ENCODE data around the gene OR2AJ1.

Gene OR2AJ1

GRCh38 chr1:247953408-247953807 is 28.7 kb downstream of the OR2AJ1 start:
- Histone ChIP-seq H3K27ac (ENCODE audit: insufficient read depth, low read depth, low read length, poor library complexity, severe bottlenecking) (no peak overlapping the region), H3K4me3 (ENCODE audit: insufficient read depth, low read depth, low read length) (no peak overlapping the region), H3K4me1 (ENCODE audit: control insufficient read depth, insufficient read depth, low read length) (no peaks in the 10 kb centered on the region), H3K27me3 (ENCODE audit: control insufficient read depth, insufficient read depth, low read length, poor library complexity, severe bottlenecking) (no peaks in the 10 kb centered on the region), H3K9me3 (ENCODE audit: control insufficient read depth, low read length) (peaks cover 5% of the 10 kb centered on the region), H3K36me3 (ENCODE audit: control insufficient read depth, insufficient read depth, low read length) (no peaks in the 10 kb centered on the region)
- whole genome bisulfite sequencing, 2 experiments = 80 to 82% methylated on average over 1 of the region's 1 CpG

- H3K27me3 ChIP-seq (ENCODE audit: control insufficient read depth, insufficient read depth, low read length, poor library complexity, severe bottlenecking) = no peaks in the 10 kb centered on the region
- no peaks in the 10 kb centered on the region for H3K4me1 ChIP-seq (ENCODE audit: control insufficient read depth, insufficient read depth, low read length)
- 24 to 35% methylated on average over 3 of the region's 3 CpGs for WGBS, 2 experiments
- H3K9me3 ChIP-seq (ENCODE audit: control insufficient read depth, low read length) = peaks cover 3% of the 10 kb centered on the region
- H3K4me3 ChIP-seq (ENCODE audit: insufficient read depth, low read depth, low read length) = no peak overlapping the region
- H3K36me3 ChIP-seq (ENCODE audit: control insufficient read depth, insufficient read depth, low read length) = no peaks in the 10 kb centered on the region
- H3K27ac ChIP-seq (ENCODE audit: insufficient read depth, low read depth, low read length, poor library complexity, severe bottlenecking) = no peak overlapping the region
These were observed 37.1 kb downstream of the OR2AJ1 start for GRCh38 chr1:247961791-247962190.

- Histone ChIP-seq H3K36me3 (ENCODE audit: control insufficient read depth, insufficient read depth, low read length) (no peaks in the 10 kb centered on the region), H3K27ac (ENCODE audit: insufficient read depth, low read depth, low read length, poor library complexity, severe bottlenecking) (no peak overlapping the region), H3K4me3 (ENCODE audit: insufficient read depth, low read depth, low read length) (no peak overlapping the region), H3K9me3 (ENCODE audit: control insufficient read depth, low read length) (peaks cover 3% of the 10 kb centered on the region), H3K27me3 (ENCODE audit: control insufficient read depth, insufficient read depth, low read length, poor library complexity, severe bottlenecking) (no peaks in the 10 kb centered on the region), H3K4me1 (ENCODE audit: control insufficient read depth, insufficient read depth, low read length) (no peaks in the 10 kb centered on the region)
- 72 to 73% methylated on average over 4 of the region's 4 CpGs for WGBS, 2 experiments
These were observed 38.4 kb downstream of the OR2AJ1 start for GRCh38 chr1:247962911-247963588.

- Histone ChIP-seq H3K4me1 (ENCODE audit: control insufficient read depth, insufficient read depth, low read length) (no peaks in the 10 kb centered on the region), H3K4me3 (ENCODE audit: insufficient read depth, low read depth, low read length) (no peak within 1 kb of the TSS), H3K36me3 (ENCODE audit: control insufficient read depth, insufficient read depth, low read length) (no peaks in the 10 kb centered on the region), H3K27me3 (ENCODE audit: control insufficient read depth, insufficient read depth, low read length, poor library complexity, severe bottlenecking) (no peaks in the 10 kb centered on the region), H3K27ac (ENCODE audit: insufficient read depth, low read depth, low read length, poor library complexity, severe bottlenecking) (no peak within 1 kb of the TSS), H3K9me3 (ENCODE audit: control insufficient read depth, low read length) (peaks cover 3% of the 10 kb centered on the region)
- 83 to 90% methylated on average over 1 of the region's 2 CpGs for WGBS, 2 experiments
These were observed 40.2 kb downstream of the OR2AJ1 start, which contains the start of gene OR2AK2 for GRCh38 chr1:247964933-247965332. TSS of gene OR2AK2 (plus strand) at chr1:247965233. CDS start at chr1:247965377, 144 bp downstream.

- Histone ChIP-seq H3K4me3 (ENCODE audit: insufficient read depth, low read depth, low read length) (no peak overlapping the region), H3K9me3 (ENCODE audit: control insufficient read depth, low read length) (peaks cover 3% of the 10 kb centered on the region), H3K4me1 (ENCODE audit: control insufficient read depth, insufficient read depth, low read length) (no peaks in the 10 kb centered on the region), H3K36me3 (ENCODE audit: control insufficient read depth, insufficient read depth, low read length) (no peaks in the 10 kb centered on the region), H3K27me3 (ENCODE audit: control insufficient read depth, insufficient read depth, low read length, poor library complexity, severe bottlenecking) (no peaks in the 10 kb centered on the region), H3K27ac (ENCODE audit: insufficient read depth, low read depth, low read length, poor library complexity, severe bottlenecking) (no peak overlapping the region)
- WGBS, 2 experiments = 62 to 69% methylated on average over 4 to 5 of the region's 5 CpGs
These were observed 42.0 kb downstream of the OR2AJ1 start for GRCh38 chr1:247966532-247967204.
